Stimulated activated CD4-positive, alpha-beta T cell treated with anti-CD3 and anti-CD28 coated beads, Interleukin-15, amount 100 ng/mL, for 48 hours (primary cell): ENCODE data around the gene FCF1.
A peak's percentile ranks its signal among the peaks of the same experiment; 100 is the strongest.

Experiments
- DNase-seq, 2 donors: peaks; one replicate each; pipeline ENCODE4 v3.0.0-alpha.2; 2020; ENCODE audit warnings: low read depth in 2 of 2

FCF1 gene

GRCh38 chr14:74763803-74764531, 51.0 kb downstream of the FCF1 start:
- DNase-seq, result peak in 1 of 2 donors; percentile 7

GRCh38 chr14:74765721-74766120, 52.8 kb downstream of the FCF1 start:
- no peak for DNase-seq

GRCh38 chr14:74771399-74771798, 58.5 kb downstream of the FCF1 start:
- no peak for DNase-seq

GRCh38 chr14:74784634-74785033, 71.7 kb downstream of the FCF1 start:
- no peak for DNase-seq

GRCh38 chr14:74785056-74785613, 72.2 kb downstream of the FCF1 start:
- no peak for DNase-seq

GRCh38 chr14:74786796-74787315, 73.9 kb downstream of the FCF1 start:
- no peak for DNase-seq
